Muscle of leg (tissue), 11 donors: ENCODE data around the gene INPP4B. TPM values are rescaled to one million over a fixed set of nuclear protein-coding genes. Genes with fewer than 3 reads are reported as not detected.

Experiments
- DNase-seq: peaks from one replicate; pipeline ENCODE4 v3.0.0; 2013
- H3K27ac ChIP-seq: one replicate; pipeline ENCODE4 v1.5.1; 2013; ENCODE audit warnings: mild to moderate bottlenecking, low read length, control low read depth
- H3K27me3 ChIP-seq: one replicate; pipeline ENCODE4 v1.6.1; 2013; ENCODE audit warnings: low read length; ENCODE audit not compliant: control insufficient read depth, insufficient read depth
- H3K36me3 ChIP-seq: one replicate; pipeline ENCODE4 v1.6.1; 2013; ENCODE audit warnings: low read length; ENCODE audit not compliant: control insufficient read depth, insufficient read depth
- H3K4me1 ChIP-seq: one replicate; pipeline ENCODE4 v1.6.1; 2013; ENCODE audit warnings: low read length; ENCODE audit not compliant: control insufficient read depth, insufficient read depth
- H3K4me3 ChIP-seq: one replicate; pipeline ENCODE4 v1.5.1; 2013; ENCODE audit warnings: low read length, control low read depth
- H3K9me3 ChIP-seq: replicated peaks from 2 replicates; pipeline ENCODE4 v1.6.1; 2013; ENCODE audit warnings: low read depth, low read length; ENCODE audit not compliant: control insufficient read depth
- WGBS: methylation state at CpG from one replicate; pipeline ENCODE4 v1.1.5; 2013; ENCODE audit warnings: missing lambda C conversion rate; ENCODE audit not compliant: insufficient coverage; 5-methylcytosine and 5-hydroxymethylcytosine counted together
- polyA plus RNA-seq, 8 donors: library from polyadenylated mRNA; unstranded; fragments of 120-200 nt; gene quantifications; one replicate each; pipeline versions ENCODE4 v1.2.1 to v1.2.3, GENCODE V29; 2013; ENCODE audit warnings: inconsistent platforms in 1 of 8, low replicate concordance in 1 of 8; ENCODE audit not compliant: insufficient read length in 8 of 8, insufficient read depth in 1 of 8
- total RNA-seq: library from RNA; stranded (reverse); fragments of 120-200 nt; gene quantifications from one replicate; pipeline ENCODE4 v1.2.4, GENCODE V29; 2013

Gene INPP4B
- total and polyA plus RNA-seq, 9 donors: 15.7 to 55.1 (median 30.6) TPM

GRCh38 chr4:142311916-142312315 lies 534.2 kb downstream of the INPP4B start:
- no peaks in the 10 kb centered on the region for H3K36me3 ChIP-seq
- no peak overlapping the region for H3K27ac ChIP-seq
- no peak overlapping the region for H3K4me3 ChIP-seq
- no peaks in the 10 kb centered on the region for H3K9me3 ChIP-seq
- peaks cover 26% of the 10 kb centered on the region for H3K4me1 ChIP-seq
- H3K27me3 ChIP-seq: no peaks in the 10 kb centered on the region
- WGBS: 90% methylated on average over 2 of the region's 6 CpGs
- no peak for DNase-seq

DNA sequence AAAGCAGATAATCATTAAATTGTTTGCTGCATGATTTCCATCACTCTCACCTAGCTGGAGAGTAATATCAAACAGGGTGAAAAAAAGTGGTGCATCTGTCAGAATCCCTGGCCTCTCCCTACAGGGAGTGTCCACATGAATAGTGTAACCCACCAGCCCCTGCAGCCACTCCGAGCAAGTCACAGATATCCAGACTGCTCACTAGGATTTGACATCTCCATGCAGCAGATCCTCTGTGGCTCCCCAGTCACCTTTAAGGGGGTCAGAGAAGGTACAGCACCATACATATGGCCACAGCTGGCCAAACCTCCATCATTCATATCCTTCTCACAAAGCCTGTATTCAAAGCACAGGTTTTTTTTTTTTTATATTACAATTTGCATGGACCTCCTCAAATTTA lies 536.3 kb downstream of the INPP4B start:
- Histone ChIP-seq H3K4me3 (no peak overlapping the region), H3K9me3 (no peaks in the 10 kb centered on the region), H3K27me3 (no peaks in the 10 kb centered on the region), H3K4me1 (peaks cover 30% of the 10 kb centered on the region), H3K27ac (peak overlapping the region; percentile 22), H3K36me3 (no peaks in the 10 kb centered on the region)
- no peak for DNase-seq
- no CpG with 5 or more reads among the region's 1 CpG for WGBS

- H3K36me3 ChIP-seq: no peaks in the 10 kb centered on the region
- H3K27me3 ChIP-seq: no peaks in the 10 kb centered on the region
- H3K27ac ChIP-seq: peak overlapping the region; percentile 23
- H3K4me1 ChIP-seq: peaks cover 18% of the 10 kb centered on the region
- no peaks in the 10 kb centered on the region for H3K9me3 ChIP-seq
- no peak overlapping the region for H3K4me3 ChIP-seq
- 100% methylated on average over 1 of the region's 2 CpGs for WGBS
- DNase-seq: peak; percentile 71
Observed at GRCh38 chr4:142307857-142308256, 538.2 kb downstream of the INPP4B start.

GRCh38 chr4:142297313-142297712 lies 548.8 kb downstream of the INPP4B start:
- H3K4me1 ChIP-seq: no peaks in the 10 kb centered on the region
- DNase-seq: no peak
- no peaks in the 10 kb centered on the region for H3K36me3 ChIP-seq
- WGBS: 80% methylated on average over 3 of the region's 4 CpGs
- H3K4me3 ChIP-seq: no peak overlapping the region
- no peak overlapping the region for H3K27ac ChIP-seq
- no peaks in the 10 kb centered on the region for H3K9me3 ChIP-seq
- no peaks in the 10 kb centered on the region for H3K27me3 ChIP-seq

- no peak overlapping the region for H3K4me3 ChIP-seq
- H3K27ac ChIP-seq: no peak overlapping the region
- no peaks in the 10 kb centered on the region for H3K36me3 ChIP-seq
- H3K4me1 ChIP-seq: no peaks in the 10 kb centered on the region
- H3K9me3 ChIP-seq: peaks cover 5% of the 10 kb centered on the region
- no CpG with 5 or more reads among the region's 4 CpGs for WGBS
- DNase-seq: no peak
- no peaks in the 10 kb centered on the region for H3K27me3 ChIP-seq
Observed at GRCh38 chr4:142293536-142293935, 552.6 kb downstream of the INPP4B start.

DNA sequence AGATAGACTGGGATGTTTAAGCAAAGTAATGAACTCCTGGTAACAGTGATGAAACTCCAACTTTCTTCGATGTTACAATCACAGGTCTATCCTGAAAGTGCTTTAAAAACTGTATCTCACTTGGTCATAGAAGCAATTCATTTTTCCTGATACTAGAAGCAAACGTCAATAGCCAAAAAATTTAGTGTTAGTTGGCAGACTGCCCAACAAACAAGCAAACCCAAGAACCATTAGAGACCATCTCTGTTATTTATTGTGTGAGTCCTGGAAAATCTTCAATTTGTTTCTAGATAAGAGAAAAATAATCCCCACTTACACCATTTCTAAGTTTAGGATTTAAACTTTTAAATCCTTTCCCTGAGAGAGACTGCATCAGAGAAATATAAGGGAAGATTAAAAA lies 553.9 kb downstream of the INPP4B start:
- no peaks in the 10 kb centered on the region for H3K27me3 ChIP-seq
- peak; percentile 39 for DNase-seq
- no peak overlapping the region for H3K27ac ChIP-seq
- peaks cover 5% of the 10 kb centered on the region for H3K9me3 ChIP-seq
- H3K4me3 ChIP-seq: no peak overlapping the region
- H3K4me1 ChIP-seq: no peaks in the 10 kb centered on the region
- no peaks in the 10 kb centered on the region for H3K36me3 ChIP-seq
- WGBS: no CpG with 5 or more reads among the region's 2 CpGs

DNA sequence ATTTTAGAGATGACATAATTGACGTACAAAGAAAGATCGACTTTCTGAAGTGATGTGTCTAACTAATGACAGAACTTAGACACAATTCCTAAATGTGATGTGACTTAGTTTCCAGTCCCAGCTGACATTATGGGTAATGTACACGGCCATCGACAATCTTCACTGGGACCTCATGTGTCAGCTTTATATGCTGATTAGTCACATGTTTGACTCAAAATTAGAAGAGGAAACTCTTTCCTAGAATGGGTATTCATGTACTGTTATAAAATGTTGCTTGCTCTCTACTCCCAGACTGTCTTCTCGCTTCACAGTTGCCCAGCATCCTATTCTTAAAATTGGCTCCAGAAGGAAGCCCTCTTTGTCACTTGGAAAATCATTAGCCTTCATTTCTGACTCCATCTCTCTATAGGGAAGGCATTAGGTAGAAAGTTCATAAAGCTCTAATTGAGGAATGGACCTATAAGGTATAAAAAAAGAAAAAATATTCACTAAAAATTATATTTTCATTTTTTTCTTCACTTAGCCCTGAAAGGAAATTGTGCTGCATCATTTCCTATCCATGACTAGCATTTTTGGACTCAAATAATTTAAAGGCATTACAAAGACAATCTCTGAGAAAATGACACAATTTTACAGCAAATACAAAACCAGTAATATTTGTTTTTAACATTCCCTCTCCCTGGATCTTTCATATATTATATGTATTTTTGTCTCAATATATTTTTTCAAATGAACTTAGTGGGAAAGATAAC lies 554.6 kb downstream of the INPP4B start:
- DNase-seq: no peak
- Histone ChIP-seq H3K4me3 (no peak overlapping the region), H3K36me3 (no peaks in the 10 kb centered on the region), H3K9me3 (peaks cover 5% of the 10 kb centered on the region), H3K27me3 (no peaks in the 10 kb centered on the region), H3K4me1 (no peaks in the 10 kb centered on the region), H3K27ac (no peak overlapping the region)
- 100% methylated on average over 2 of the region's 5 CpGs for WGBS

DNA sequence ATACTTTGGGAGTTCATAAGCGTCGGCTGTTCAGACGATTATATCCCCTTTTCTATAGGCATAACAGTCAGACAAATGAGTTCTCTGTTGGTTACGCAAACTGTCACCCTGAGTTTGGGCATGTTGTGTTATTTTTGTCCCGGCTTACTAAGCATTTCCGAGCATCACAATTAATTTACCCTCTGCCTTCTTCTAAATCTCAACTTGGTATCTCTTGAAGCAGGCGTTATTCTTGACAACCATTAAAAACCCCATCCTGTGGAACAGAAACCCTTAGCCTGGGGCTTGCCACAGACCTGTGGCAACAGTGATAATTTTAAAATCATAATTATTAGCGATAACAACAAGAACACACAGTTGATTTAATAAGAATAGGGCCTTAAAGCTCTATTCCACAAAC lies 558.7 kb downstream of the INPP4B start:
- WGBS: 100% methylated on average over 2 of the region's 8 CpGs
- Histone ChIP-seq H3K27me3 (no peaks in the 10 kb centered on the region), H3K9me3 (peaks cover 5% of the 10 kb centered on the region), H3K4me3 (no peak overlapping the region), H3K36me3 (no peaks in the 10 kb centered on the region), H3K4me1 (no peaks in the 10 kb centered on the region), H3K27ac (no peak overlapping the region)
- DNase-seq: no peak

DNA sequence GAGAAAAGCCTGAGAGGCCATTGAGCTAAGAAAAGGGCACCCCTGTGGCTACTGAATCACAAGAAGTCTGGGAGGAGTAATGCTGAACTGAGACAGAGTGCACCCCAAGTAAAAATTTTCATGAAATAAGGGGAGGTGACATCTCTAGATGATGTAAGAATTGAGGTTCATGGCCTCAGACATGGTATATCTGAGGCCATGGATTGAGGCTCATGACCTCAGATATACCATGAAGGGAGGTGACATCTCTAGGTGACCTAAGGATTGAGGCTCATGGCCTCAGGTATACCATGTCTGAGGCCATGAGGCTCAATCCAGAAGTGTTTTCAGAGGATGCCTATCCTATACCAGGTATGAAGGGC lies 560.9 kb downstream of the INPP4B start:
- no peaks in the 10 kb centered on the region for H3K36me3 ChIP-seq

DNA sequence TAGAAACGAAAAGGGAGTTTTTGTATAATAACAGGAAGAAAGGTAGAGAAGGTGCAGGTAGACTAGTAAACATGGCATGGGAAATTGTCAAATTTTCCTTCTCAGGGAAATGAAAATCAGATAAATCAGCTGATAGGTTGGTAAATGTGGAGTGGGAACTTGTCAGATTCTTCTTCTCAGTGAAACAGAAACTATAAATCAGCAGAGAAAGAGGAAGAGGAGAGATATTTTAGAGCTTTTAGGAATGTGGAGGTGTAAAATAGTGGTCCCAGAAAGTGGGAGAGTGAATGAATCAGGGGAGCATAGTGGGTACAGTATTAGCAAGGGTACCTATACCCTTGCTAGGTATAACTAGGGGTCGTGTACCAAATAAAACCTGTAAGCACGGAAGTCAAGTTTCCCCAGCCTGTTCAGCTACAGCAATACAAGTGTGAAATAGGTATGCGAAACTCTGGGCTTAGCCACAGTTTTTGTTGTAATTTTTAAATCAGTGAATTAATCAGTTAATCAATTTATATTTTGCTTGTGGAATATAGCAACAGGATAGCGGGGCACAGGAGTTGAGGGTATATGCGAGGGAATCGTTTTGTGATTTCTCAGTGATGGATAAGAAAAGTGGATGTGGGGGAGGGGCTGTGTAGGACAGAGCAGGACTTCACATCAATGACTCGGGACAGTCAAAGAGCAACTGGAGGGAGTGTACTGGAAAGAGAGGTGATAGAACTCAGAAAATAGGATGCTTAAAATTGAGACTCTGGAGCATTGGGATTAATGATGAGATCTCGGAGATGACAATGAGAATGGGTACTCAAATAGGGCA lies 561.5 kb downstream of the INPP4B start:
- Histone ChIP-seq H3K4me1 (no peaks in the 10 kb centered on the region), H3K4me3 (no peak overlapping the region), H3K27me3 (no peaks in the 10 kb centered on the region), H3K9me3 (peaks cover 2% of the 10 kb centered on the region), H3K36me3 (no peaks in the 10 kb centered on the region), H3K27ac (no peak overlapping the region)
- DNase-seq: no peak
- 87% methylated on average over 6 of the region's 9 CpGs for WGBS

More for the DNA sequence above, 560.9 kb downstream of the INPP4B start:
- Histone ChIP-seq H3K27ac (no peak overlapping the region), H3K4me3 (no peak overlapping the region), H3K9me3 (peaks cover 5% of the 10 kb centered on the region), H3K27me3 (no peaks in the 10 kb centered on the region), H3K4me1 (no peaks in the 10 kb centered on the region)
- no peak for DNase-seq
